NK-92 (cell line): ENCODE measurements around the gene OR4K15.
"Not testable (repeated sequence)": the region's sequence is repeated elsewhere in the genome, so short reads cannot be mapped to it uniquely, and the experiment has no call there.

Experiments used
- DNase-seq: peaks from one replicate; lab custom pipeline; 2025; ENCODE audit not compliant: unreplicated experiment; lab: John Stamatoyannopoulos, UW

OR4K15 gene

GRCh38 chr14:19975291-19975690 lies at the start of gene OR4K15:
TSS of gene OR4K15 (plus strand) at chr14:19975591. CDS start at chr14:19975591, 0 bp downstream.
- no peak for DNase-seq

GRCh38 chr14:19930617-19931016 lies 44.8 kb upstream of the OR4K15 start, which contains the start of gene OR4K1:
TSS of gene OR4K1 (plus strand) at chr14:19930917. CDS start at chr14:19935667, 4,750 bp downstream.
- no peak for DNase-seq

- DNase-seq = no peak
Observed at GRCh38 chr14:19941668-19942067, 33.7 kb upstream of the OR4K15 start.

GRCh38 chr14:19947413-19948090 lies 27.8 kb upstream of the OR4K15 start:
- no peak for DNase-seq

GRCh38 chr14:19949218-19949617 lies 26.2 kb upstream of the OR4K15 start:
- DNase-seq = no peak

GRCh38 chr14:19969735-19970134 lies 5.7 kb upstream of the OR4K15 start:
- DNase-seq = not testable (repeated sequence)

GRCh38 chr14:19974844-19975243 lies 547 bp upstream of the OR4K15 start:
- DNase-seq = no peak

GRCh38 chr14:19993438-19993837 lies 18.0 kb downstream of the OR4K15 start:
- no peak for DNase-seq

- DNase-seq = no peak
Observed at GRCh38 chr14:20001863-20002262, 26.5 kb downstream of the OR4K15 start, which contains the start of gene OR4Q2. TSS of gene OR4Q2 (plus strand) at chr14:20002163.

- no peak for DNase-seq
Observed at GRCh38 chr14:20002319-20002718, 26.9 kb downstream of the OR4K15 start.

- DNase-seq = no peak
Observed at GRCh38 chr14:20008156-20008555, 32.8 kb downstream of the OR4K15 start.

GRCh38 chr14:20019257-20019865 lies 44.0 kb downstream of the OR4K15 start, which contains the start of gene OR4K14:
TSS of gene OR4K14 (minus strand) at chr14:20019307. CDS start at chr14:20015193, 4,114 bp downstream.
- no peak for DNase-seq
